HFF-Myc (cell line): Measurements from ENCODE around the gene SMARCA2.

Experiments used
- DNase-seq: peaks from one replicate; pipeline ENCODE4 v3.0.0-alpha.2; 2011; ENCODE audit warnings: low read depth; ENCODE audit errors: extremely low read depth
- H3K4me3 ChIP-seq: replicated peaks from 2 replicates; pipeline ENCODE4 v1.5.1; 2011; ENCODE audit warnings: low read depth, mild to moderate bottlenecking, control low read depth, low read length
- TF ChIP-seq, protein P1 (sequence below): IDR thresholded peaks from 2 replicates; pipeline ENCODE4 v1.5.1; 2012; ENCODE audit warnings: mild to moderate bottlenecking, low read depth, low read length, control low read depth; ENCODE audit errors: missing control alignments

The SMARCA2 gene

DNA sequence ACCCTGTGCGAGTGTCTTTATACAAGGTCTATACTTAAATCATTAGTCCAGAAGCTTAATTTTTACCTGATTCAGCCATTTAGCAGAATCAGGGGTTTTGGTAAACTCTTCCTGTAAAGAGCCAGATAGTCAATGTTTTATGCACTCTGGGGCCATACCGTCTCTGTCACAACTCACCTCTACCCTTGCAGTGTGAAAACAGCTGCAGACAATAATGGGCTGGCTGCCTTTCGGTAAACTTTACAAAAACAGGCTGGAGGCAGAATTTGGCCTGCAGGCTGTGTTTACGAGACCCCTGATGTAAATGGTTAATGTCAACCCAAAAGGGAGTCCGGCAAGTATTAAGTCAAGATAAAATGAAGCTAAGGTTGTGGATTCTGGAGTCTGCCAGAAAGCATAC is 32.8 kb downstream of the SMARCA2 start:
- H3K4me3 ChIP-seq, result no peak overlapping the region
- DNase-seq, result no peak
- TF ChIP-seq, protein P1, sequence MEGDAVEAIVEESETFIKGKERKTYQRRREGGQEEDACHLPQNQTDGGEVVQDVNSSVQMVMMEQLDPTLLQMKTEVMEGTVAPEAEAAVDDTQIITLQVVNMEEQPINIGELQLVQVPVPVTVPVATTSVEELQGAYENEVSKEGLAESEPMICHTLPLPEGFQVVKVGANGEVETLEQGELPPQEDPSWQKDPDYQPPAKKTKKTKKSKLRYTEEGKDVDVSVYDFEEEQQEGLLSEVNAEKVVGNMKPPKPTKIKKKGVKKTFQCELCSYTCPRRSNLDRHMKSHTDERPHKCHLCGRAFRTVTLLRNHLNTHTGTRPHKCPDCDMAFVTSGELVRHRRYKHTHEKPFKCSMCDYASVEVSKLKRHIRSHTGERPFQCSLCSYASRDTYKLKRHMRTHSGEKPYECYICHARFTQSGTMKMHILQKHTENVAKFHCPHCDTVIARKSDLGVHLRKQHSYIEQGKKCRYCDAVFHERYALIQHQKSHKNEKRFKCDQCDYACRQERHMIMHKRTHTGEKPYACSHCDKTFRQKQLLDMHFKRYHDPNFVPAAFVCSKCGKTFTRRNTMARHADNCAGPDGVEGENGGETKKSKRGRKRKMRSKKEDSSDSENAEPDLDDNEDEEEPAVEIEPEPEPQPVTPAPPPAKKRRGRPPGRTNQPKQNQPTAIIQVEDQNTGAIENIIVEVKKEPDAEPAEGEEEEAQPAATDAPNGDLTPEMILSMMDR, result no peak

DNA sequence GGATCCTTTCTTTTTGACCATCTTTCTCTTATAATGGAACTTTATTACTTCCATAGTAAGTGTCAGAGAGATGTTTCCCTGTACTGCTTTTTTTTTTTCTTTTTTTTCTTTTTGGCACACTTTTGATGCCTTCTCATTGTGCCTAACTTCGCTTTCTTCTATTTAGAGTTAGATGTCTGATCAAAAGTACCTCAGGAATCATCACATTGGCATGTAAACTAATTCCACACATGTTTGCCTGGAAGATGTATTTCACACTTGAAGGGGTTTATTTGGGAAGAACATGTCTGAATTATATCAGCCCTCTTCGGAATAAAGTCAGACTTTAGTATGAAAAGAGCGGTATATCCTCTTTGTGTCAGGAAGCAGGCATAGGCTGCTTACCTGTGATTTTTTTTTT is 35.1 kb downstream of the SMARCA2 start:
- DNase-seq, result no peak
- TF ChIP-seq, protein P1, result no peak

GRCh38 chr9:2053883-2054845 is 39.0 kb downstream of the SMARCA2 start:
- no peak overlapping the region for H3K4me3 ChIP-seq
- TF ChIP-seq, protein P1, result no peak
- no peak for DNase-seq

More for the DNA sequence above, 35.1 kb downstream of the SMARCA2 start:
- no peak overlapping the region for H3K4me3 ChIP-seq

GRCh38 chr9:2055203-2055658 is 40.1 kb downstream of the SMARCA2 start:
- TF ChIP-seq, protein P1, result no peak
- no peak for DNase-seq
- no peak overlapping the region for H3K4me3 ChIP-seq

- DNase-seq, result no peak
- TF ChIP-seq, protein P1, result no peak
Observed at GRCh38 chr9:2059274-2059929, 44.3 kb downstream of the SMARCA2 start.

GRCh38 chr9:2060424-2060823 is 45.3 kb downstream of the SMARCA2 start:
- H3K4me3 ChIP-seq, result no peak overlapping the region
- DNase-seq, result no peak
- TF ChIP-seq, protein P1, result no peak

More at GRCh38 chr9:2059274-2059929, 44.3 kb downstream of the SMARCA2 start:
- H3K4me3 ChIP-seq, result no peak overlapping the region
